Left ventricle myocardium inferior (tissue), 1 donor: Measurements from ENCODE around the gene ADAMTS16. TPM values are rescaled to one million over a fixed set of nuclear protein-coding genes. Genes with fewer than 3 reads are reported as not detected.

ENCODE experiments used
- DNase-seq: peaks from one replicate; pipeline ENCODE4 v3.0.0-alpha.2; 2020
- H3K27ac ChIP-seq: fragments of 200-600 bp; replicated peaks from 2 replicates; pipeline ENCODE4 v1.8.0; 2021
- H3K27me3 ChIP-seq: fragments of 200-600 bp; 2 replicates; pipeline ENCODE4 v1.8.0; 2021; ENCODE audit warnings: low read depth
- H3K36me3 ChIP-seq: fragments of 200-600 bp; 2 replicates; pipeline ENCODE4 v1.8.0; 2021
- H3K4me1 ChIP-seq: fragments of 200-600 bp; 2 replicates; pipeline ENCODE4 v1.8.0; 2021
- H3K4me3 ChIP-seq: fragments of 200-600 bp; 2 replicates; pipeline ENCODE4 v1.8.0; 2021; ENCODE audit warnings: mild to moderate bottlenecking, moderate library complexity
- H3K9me3 ChIP-seq: fragments of 200-600 bp; replicated peaks from 2 replicates; pipeline ENCODE4 v1.8.0; 2021
- intact Hi-C: fragments of 100-400 bp; cut with micrococcal nuclease; formaldehyde crosslinking; loops from one replicate; pipeline ENCODE4 v1.11.0; 2022
- total RNA-seq: library from RNA; stranded (reverse); fragmentation: NEBNext Ultra II Directional; extraction: Animal tissue kit (Norgen Biotek cat#: 25700); gene quantifications from one replicate; pipeline ENCODE4 v1.2.1, GENCODE V29; 2021
- TF ChIP-seq, protein P1 (sequence below): fragments of 200-600 bp; IDR thresholded peaks from 2 replicates; pipeline ENCODE4 v1.8.0; 2021; ENCODE audit warnings: antibody characterized with exemption, mild to moderate bottlenecking, borderline replicate concordance
- donor health status: DM: no; HTN: yes; CAD: no; lungs with severe emphysema.

The ADAMTS16 gene
- total RNA-seq, 1 donor from 2014 or later, result not detected

DNA sequence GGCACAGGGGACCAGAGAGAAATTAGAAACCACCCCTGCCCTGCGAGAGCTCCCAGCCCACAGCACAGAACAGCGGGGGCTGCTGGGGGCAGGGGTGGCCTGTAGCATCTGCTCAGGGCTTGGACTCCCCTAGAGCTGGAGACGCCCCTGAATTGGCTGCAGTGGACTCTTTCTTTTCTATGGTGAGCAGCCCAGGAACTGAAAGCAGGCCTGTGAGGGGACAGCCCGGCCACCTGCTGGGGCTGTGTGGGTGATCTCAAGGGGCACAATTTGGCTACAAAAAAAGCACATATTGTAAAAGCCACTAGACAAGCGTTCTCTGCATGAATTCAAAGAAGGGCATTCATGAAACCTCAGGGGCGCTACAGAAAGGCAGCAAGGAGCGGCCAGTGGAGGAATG, 224.8 kb downstream of the ADAMTS16 start:
- no peaks in the 10 kb centered on the region for H3K36me3 ChIP-seq
- TF ChIP-seq, protein P1, sequence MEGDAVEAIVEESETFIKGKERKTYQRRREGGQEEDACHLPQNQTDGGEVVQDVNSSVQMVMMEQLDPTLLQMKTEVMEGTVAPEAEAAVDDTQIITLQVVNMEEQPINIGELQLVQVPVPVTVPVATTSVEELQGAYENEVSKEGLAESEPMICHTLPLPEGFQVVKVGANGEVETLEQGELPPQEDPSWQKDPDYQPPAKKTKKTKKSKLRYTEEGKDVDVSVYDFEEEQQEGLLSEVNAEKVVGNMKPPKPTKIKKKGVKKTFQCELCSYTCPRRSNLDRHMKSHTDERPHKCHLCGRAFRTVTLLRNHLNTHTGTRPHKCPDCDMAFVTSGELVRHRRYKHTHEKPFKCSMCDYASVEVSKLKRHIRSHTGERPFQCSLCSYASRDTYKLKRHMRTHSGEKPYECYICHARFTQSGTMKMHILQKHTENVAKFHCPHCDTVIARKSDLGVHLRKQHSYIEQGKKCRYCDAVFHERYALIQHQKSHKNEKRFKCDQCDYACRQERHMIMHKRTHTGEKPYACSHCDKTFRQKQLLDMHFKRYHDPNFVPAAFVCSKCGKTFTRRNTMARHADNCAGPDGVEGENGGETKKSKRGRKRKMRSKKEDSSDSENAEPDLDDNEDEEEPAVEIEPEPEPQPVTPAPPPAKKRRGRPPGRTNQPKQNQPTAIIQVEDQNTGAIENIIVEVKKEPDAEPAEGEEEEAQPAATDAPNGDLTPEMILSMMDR, result no peak
- H3K27ac ChIP-seq, result no peak overlapping the region
- intact Hi-C loops, result no loop called here
- H3K9me3 ChIP-seq, result no peaks in the 10 kb centered on the region
- no peak overlapping the region for H3K4me3 ChIP-seq
- no peak for DNase-seq
- H3K4me1 ChIP-seq, result no peaks in the 10 kb centered on the region
- H3K27me3 ChIP-seq, result no peaks in the 10 kb centered on the region

DNA sequence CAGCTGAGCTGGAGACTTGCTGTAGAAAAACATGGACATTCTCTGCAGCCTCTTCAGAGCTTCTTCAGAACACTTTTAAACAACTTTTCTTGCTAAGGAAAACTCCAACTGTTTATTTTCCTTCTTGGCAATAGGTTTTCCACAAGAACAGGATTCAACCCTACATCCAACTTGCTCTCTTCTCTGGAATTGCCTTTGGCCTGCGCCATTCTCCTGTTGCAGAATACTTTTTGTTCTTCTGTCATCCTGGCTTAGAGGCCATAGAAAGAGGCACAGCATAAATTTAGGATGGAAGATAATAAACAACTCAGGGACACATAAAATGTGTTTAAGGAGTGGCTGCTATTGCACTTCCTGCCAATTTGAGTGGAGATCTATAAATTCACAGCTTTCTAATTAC, 227.6 kb downstream of the ADAMTS16 start:
- no peak overlapping the region for H3K27ac ChIP-seq
- intact Hi-C loops, result no loop called here
- no peaks in the 10 kb centered on the region for H3K9me3 ChIP-seq
- DNase-seq, result no peak
- no peaks in the 10 kb centered on the region for H3K27me3 ChIP-seq
- TF ChIP-seq, protein P1, result no peak
- H3K4me3 ChIP-seq, result no peak overlapping the region
- no peaks in the 10 kb centered on the region for H3K4me1 ChIP-seq
- H3K36me3 ChIP-seq, result no peaks in the 10 kb centered on the region

DNA sequence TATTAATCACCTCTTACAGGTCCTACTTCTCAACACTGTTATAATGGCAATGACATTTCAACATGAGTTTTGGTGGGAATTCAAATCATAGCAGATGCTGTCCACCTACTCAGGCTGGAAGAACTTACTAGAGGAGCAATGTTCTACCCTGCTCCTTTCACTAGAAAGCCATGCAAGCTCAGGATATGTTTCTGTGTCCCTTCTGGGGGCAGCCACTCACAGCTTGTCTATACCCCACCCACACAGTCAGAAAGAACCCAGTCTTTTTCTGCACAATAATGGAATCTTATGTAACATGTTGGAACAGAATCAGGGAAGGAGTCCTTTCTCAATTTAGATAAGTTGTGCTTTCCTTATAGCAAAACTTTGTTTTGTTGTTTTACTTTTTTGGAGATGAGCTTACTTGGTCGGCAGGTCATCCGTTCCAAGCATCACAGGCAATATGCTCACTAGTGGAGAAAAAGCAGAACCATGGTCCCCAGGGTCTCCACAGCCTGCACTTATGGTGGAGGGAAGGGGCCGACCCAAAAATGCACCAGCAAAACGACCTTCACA, 229.0 kb downstream of the ADAMTS16 start:
- TF ChIP-seq, protein P1, result no peak
- no peak for DNase-seq
- no peaks in the 10 kb centered on the region for H3K36me3 ChIP-seq
- H3K9me3 ChIP-seq, result no peaks in the 10 kb centered on the region
- H3K27me3 ChIP-seq, result no peaks in the 10 kb centered on the region
- H3K27ac ChIP-seq, result no peak overlapping the region
- peaks cover 4% of the 10 kb centered on the region for H3K4me1 ChIP-seq
- intact Hi-C loops, result no loop called here
- H3K4me3 ChIP-seq, result no peak overlapping the region
